NCI-H1694 treated with DMSO at 0.1 percent for 48 hours (cell line): ENCODE results near the gene RARRES2.

Experiments
- DNase-seq: peaks from one replicate; lab custom pipeline; 2025; lab: John Stamatoyannopoulos, UW

Gene RARRES2

DNA sequence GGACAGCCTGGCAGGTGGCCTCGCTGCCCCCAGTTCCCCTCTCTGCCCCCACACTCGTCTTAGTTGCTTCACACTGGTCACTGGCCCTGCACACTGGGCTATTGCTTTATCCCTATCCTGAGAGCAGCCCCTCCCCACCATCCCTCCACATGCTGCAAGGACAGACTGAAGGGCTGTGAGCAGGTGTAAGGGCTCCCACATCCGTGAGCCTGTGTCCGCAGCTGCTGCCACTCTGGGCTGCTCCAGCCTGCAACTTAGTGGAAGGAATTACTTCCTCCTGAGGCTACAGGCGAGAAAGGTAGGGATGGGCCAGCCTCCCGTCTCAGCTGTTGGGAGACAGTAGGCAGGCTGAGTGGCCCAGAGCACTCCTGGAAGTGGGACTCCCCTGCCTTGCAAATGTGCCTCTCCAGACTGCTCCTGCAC, 3.8 kb downstream of the RARRES2 start:
- no peak for DNase-seq

DNA sequence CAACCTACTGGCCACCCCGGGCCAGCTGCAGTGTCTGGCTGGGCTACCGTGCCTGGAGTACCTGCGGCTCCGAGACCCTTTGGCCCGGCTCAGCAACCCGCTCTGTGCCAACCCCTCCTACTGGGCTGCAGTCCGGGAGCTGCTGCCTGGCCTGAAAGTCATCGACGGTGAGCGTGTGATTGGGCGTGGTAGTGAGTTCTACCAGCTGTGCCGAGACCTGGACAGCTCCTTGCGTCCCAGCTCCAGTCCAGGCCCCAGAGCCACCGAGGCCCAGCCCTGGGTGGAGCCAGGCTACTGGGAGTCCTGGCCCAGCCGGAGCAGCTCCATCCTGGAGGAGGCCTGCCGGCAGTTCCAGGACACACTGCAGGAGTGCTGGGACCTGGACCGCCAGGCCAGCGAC, 4.2 kb downstream of the RARRES2 start:
- DNase-seq, result no peak

DNA sequence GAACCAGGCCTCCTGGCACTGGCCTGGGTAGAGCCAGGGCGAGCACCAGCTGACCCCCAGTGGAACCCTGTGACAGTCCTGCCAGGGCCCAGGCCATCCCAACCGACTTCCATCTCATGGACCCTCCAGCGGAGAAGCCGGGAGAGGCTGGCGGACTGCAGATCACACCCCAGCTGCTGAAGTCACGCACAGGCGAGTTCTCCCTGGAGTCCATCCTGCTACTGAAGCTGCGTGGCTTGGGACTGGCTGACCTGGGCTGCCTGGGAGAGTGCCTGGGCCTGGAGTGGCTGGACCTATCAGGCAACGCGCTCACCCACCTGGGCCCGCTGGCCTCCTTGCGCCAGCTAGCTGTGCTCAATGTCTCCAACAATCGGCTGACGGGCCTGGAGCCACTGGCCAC, 4.7 kb downstream of the RARRES2 start:
- DNase-seq, result no peak

DNA sequence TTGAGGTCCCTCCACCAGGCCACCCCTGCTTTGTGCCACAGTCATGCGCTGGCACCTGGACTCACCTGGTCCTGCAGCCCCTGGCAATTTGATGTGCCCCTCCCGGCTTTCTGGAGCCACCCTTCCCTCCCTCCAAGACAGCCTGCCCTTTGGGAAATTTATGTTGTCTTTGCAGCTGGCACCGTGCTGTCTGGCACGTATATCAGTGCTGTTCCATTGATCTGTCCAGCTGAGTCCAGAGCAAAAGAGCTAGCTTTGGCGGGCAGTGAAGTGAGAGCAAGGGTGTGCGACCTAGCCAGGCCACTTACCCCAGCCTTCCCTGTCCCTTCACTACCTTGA, 5.7 kb downstream of the RARRES2 start:
- no peak for DNase-seq

DNA sequence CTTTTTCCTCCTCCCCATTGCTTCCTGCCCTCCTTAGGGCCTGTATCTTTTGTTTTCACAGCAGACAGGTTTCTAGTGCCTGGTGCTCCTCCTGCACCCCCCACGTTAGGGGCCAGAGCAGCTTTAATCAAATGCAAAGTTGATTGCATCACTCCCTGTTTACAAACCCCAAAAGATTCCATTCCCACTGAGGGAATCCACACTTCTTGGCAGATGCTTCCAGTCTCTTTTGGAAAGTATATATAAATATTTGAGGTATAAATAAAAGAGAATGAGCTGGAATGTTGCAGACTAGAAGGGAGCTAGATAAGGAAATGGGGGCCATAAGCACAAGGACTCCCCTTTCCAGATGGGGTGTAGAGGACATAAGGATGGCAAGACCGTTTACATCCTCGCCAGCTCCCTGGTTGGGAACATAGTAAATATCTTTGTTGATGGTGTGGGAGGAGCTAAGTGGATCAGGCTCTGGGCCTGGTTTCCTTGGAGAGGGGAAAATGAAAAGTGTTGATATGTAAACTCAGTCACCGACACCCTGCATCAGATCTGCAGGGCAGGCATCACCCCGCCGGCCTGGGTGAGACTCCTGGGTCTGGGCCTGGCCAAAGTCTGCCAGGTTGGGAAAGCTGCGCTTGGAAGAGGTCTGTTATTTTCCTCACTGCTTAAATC, 6.2 kb downstream of the RARRES2 start:
- no peak for DNase-seq

DNA sequence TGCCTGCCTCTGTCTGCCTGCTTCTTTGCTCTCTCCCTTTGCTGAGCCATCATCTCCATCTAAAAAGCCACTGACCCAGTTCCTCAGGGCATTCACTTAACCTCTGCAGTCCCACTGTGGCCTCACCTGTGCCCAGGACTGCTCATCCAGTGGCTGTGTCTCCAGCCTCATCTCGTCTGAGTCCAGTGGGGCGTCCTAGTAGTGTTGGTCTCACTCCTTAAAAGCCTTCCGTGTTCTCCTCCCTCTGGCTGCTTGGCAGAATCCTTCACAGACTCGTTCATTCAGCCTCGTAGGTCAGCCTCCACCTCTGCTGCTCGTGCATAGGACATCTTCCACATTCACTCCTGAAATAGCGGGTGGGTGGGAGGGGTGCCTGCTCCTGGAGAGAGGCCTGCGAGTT, 7.3 kb downstream of the RARRES2 start:
- no peak for DNase-seq

DNA sequence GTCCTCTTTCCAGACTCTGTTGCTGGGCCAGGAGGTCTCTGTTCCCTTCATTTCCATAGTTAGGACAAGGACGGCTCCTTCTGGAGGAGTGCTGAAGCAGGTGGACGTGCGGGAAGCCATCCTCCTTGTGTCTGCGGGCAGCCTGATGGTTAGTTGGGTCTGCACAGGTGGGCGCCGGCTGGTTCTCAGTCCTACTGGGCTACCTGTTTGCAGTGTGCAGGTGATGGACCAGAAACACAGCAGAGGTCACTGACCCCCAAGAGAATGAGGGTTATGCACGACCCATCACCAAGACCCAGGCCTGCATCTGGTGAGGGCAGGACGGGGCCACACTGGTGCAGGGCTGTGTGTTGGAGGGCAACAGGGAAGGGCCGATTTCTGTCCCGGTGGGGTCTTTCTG, 7.8 kb downstream of the RARRES2 start:
- no peak for DNase-seq

DNA sequence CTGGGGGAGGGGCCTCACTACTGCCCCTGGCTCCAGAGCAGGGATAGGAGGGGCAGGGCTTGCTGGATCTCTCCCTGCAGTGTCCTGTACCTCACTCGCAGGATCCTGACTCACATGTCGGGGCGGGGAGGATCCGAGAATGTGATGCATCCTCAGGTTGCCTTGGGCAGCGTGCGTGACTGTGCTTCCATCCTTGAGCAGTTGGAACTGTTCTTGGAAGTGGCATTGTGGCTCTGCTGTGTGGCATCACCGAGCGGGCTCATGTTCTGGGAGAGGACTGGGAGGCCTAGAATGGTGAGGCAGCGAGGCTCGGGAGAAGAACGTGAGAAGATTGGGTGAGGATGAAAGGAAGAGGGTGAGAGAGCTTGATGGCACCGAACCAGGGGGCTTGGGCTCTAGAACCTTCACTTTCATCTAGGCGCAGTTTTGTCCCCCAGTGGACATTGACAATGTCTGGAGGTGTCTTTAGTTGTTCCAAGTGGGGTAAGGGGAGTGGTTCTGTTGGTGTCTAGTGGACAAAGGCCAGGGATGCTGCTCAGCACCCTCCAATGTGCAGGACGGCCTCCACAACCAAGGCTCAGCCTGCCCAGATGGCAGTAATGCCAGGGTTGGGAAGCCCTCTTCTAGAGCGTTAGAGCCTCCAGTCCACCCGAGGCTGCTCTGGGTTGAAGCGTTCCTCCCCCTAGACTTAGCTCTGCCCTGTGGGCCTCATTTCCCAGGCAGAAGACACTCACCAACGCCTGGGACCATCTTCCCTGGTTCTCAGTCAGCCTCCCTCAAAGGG, 8.4 kb downstream of the RARRES2 start:
- DNase-seq, result no peak

DNA sequence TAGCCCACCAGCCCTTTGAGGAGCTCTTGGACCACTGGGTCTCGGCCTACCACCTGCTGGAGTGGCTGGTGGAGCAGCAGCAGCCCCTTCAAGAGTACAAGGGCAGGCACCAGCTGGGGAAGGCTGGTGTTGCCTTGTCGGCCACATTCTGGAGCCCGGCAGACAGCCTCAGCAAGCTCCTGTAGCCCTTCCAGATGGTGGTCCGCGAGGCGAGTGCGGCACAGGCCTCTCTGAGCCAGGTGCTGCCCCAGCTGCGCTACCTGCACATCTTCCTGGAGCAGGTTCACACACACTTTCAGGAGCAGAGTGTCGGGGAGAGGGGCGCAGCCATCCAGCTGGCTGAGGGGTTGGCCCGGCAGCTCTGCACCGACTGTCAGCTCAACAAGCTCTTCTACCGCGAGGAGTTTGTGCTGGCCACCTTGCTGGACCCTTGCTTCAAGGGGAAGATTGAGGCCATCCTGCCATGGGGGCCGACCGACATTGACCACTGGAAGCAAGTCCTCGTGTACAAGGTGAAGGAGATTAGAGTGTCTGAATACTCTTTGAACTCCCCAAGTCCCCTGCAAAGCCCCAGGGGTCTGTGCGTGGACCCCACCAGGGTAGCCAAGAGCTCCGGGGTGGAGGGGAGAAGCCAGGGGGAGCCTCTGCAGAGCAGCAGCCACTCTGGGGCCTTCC, 11.1 kb downstream of the RARRES2 start:
- no peak for DNase-seq

DNA sequence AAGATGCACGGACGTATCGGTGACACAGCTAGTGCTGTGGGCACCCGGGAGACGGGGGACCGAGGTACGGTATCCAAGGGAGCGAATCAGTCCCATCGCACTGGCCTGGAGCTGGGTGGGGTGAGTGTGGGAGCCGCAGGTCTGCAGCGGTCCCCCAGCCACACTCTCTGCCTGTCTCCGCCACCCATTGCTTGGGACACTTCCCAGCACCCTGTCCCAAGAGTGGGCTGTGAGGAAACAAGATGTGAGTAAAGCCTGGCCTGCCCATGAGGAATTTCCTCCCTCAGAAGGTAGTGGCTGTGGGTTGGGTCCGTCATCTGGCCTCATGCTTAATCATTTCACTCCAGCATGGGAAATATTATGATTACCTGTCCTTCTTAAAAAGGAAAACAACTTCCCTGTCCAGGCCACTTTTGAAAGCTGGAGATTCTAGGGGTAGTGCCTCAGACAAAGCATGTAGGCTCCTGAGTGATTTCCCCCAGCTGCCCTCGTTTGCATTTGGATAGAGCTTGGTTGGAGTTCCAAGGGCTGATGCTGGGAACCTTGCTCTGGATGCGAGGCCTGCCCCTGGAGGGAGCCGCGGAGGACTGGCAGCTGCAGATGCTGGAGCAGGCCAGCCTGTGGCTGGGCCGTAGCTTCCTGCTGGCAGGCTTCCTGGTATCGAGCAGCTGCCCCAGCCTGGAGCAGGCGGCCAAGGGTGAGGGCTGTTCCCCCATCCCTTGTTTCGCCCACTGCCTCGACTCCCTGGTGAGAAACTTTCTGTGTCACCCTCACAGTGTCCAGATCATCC, 11.9 kb downstream of the RARRES2 start:
- peak; percentile 29 for DNase-seq

DNA sequence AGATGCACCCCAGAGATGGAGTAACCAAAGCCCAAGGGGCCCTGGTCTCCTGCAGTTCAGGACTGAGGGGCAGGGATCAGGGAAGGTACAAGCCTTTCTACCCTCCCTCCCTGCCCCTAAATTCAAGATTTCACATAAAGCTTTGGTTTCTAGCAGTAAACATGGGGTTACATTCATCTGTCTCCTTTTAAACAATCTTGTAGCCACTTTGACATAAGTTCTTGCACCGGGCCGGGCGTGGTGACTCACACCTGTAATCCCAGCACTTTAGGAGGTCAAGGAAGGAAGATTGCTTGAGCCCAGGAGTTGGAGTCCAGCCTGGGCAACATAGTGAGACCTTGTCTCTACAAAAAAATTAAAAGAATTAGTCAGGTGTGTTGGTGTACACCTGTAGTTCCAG, 14.1 kb downstream of the RARRES2 start:
- no peak for DNase-seq

DNA sequence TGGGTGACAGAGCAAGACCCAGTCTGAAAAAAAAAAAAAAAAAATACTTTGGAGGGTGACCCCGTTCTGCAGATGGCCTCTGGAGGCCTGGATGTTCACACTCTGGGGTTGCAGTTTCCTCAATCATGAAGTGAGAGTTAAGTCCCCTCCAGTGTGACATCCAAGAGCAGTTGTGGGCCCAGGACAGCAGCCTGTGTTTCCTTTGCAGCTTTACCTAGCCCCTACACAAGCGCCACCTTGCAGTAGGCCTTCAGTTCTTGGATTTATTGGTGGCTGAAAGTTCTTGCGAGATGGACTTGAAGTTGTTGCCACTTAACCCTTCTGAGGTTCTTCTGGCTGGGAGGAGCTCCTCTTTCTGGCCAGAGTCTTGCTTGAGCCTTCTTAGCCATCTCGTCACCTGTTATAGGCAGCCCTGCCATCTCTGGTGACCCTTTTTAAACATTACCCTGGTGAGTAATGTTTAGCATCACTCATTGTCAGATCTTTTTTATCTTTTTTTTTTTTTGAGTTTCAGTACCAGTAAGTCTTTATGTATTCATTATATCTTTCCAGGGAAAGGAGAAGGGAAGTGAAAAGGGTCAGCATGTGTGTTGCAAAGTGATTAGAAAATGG, 14.7 kb downstream of the RARRES2 start:
- DNase-seq, result no peak

DNA sequence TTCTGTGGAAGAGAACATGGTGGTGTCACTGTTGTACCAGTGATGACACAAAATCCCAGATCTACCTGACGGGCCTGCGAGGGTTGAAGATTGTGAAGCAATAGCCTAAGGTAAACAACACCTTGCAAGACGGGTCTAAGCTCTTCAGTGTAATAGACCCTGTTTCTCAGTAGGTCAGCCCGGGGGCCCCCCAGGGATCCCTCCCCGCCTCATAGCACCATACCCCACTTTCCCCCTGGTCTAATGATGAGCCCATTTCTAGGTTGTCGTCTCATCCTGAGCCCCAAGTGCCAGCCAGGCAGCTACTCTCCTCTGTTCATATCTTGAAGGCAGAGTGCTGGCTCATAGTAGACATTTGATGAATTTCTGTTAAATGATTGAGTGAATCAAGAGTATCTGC, 15.5 kb downstream of the RARRES2 start:
- DNase-seq, result no peak

DNA sequence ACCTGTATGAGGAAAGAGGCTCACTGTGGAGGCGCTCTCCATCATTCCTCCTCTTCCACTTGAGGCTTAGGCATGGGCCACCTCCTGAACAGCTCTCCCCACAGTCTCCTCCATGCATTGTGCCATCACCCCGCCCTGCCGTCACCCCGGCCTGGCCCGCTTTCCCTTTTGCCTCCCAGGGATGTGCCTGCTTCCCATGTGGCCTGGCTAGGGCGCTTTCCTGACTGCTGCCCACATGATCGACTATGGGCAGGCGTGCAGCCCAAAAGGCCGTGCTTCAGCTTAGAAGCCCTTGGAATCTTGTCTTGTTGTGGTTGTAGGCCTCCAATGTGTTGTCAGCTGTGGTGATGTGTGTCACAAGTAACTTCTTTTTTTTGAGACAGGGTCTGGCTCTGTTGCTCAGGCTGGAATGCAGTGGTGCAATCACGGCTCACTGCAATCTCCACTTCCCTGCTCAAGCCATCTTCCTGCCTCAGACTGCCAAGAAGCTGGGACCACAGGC, 16.3 kb downstream of the RARRES2 start:
- no peak for DNase-seq

DNA sequence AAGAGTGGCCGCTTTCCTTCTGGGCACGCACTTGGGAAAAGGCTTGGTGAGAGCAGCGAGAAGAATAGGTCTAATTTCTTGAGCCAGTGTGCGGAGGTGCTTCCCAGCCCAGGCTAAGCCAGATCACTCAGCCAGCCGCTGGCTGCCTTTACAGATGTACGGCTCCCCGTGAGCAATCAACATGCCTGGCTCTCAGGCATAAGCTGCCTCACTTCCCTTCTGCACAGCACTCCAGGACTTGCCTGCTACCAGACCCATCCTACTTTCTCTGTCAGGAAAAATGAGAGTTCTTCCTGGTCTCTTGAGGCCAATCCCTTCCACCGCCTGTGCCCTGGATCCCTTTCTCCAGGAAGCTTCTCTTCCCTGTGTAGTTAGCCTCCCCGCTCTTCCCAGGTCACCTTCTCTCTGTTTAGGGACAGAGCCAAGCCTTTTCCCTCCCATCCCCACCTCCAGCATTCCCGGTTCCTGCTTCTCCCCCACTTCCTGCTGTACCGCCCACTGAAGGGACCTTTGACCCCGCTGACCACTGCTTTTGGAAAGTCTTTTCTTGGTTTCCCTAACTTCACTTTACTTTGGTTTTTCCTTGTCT, 17.0 kb downstream of the RARRES2 start:
- no peak for DNase-seq

DNA sequence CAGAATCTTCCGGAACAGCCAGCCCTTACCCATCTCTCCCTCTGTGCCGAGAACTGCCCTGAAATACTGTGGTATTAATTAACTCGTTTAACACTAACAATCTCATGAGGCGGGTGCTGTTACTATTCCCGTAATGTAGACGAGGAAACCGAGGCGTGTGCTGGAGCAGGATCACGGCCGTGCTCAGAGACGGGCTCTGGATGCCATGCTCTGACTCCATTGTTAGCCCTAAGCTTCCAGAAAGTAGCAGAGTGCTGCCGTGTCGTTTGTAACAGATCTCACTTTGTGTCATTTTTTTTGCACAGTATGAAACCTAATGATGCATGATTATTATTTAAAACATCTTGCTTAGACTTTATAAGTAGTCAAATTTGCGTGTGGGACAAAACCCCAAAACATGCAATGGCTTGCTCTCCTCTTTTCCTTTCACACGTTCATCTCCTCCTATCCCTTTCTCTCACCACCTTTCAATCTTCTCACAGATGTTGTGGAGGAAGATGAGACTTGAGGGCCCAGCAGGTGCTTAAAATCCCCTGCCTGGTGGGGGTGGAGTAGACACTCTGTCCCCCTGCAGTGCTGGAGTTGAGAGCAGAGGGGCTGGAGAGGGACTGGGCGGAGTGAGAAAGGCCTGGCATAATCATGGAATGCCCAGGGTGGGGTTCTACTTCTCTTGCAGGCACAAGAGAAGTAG, 17.6 kb downstream of the RARRES2 start:
- DNase-seq, result no peak

DNA sequence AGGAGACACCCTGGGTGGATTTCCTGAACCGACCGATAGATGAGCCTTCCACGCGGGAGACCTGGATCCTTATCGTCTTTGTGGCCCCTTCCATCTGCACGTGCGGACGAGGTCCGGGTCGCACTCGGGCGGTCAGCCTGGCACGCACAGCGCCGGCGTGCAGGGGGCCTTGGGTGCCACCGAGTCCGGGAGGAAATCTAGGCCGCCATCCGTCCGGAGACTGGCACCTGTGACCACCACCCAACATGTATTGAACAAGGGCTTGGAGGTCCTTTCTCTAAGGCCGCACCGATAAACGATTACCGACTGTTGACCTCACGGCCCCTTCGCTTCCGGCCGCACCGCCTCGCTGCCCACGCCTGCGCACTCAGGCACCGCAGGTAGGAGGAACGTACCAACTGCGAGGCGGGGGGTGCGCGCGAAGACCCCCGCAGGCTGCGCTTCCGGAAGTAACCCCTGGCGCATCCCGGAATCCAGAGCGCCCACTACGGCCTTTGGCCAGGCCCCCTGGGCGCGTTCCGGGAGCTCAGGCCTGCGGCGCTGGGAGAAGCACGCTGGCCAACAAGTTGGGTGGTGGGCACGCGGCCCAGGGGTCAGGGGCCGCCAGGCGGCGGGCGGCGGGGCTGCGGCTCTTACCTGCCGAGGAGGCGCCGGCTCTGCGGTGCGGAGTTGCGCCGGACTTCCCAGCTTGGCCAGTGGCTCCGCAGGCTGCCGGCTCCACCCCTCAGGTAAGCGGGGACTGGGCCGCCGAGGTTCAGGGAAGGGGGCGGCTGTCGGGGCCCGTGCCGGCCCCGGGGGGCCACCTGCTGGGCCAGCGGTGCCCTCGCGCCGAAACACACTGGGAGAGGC, 18.4 kb downstream of the RARRES2 start, which contains the start of the genes ACTR3C and LRRC61:
ACTR3C (minus strand) TSS at position 713 of the 849 bp plus-strand sequence. CDS start 28,249 bp downstream, outside the sequence.
LRRC61 (plus strand) TSS at position 523 of the 849 bp plus-strand sequence. CDS start 13,507 bp downstream, outside the sequence.
- DNase-seq, result peak; percentile 25

DNA sequence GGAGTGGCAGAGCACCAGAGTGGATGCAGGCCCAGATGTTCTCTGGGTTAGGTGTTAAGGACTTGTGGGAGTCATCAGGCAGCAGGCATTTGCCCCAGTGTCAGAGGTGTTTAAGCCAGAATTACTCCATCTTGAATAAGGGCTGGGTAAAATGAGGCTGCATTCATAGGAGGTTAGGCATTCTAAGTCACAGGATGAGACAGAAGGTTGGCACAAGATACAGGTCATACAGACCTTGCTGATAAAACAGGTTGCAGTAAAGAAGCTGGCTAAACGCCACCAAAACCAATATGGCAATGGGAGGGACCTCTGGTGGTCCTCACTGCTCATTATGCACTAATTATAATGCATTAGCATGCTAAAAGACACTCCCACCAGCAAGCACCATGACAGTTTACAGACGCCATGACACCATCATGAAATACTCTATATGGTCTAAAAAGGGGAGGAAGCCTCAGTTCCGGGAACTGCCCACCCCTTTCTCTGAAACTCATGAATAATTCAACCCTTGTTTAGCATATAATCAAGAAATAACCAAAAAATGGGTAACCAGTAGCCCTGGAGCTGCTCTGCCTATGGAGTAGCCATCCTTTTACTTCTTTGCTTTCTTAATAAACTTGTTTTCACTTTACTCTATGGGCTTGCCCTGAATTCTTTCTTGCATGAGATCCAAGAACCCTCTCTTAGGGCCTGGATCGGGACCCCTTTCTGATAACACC, 19.2 kb downstream of the RARRES2 start:
- peak; percentile 9 for DNase-seq

DNA sequence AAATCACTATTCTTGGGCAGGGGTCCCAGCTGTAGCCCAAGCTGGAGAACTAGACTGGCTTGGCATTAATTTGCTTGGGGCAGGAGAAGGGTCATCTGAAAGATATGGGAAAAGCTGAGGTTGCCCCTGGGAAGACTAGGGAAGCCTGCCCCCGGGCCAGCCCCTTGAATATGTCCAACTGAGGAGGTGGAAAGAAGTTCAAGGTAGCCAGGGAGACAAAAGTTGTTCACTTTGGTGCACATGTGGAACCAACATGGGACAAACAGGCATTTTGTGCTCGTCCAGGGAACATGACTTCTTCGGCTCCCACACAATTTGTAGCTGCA, 19.7 kb downstream of the RARRES2 start:
- no peak for DNase-seq
